MM.1S (cell line): ENCODE measurements around the gene FASTKD3.
"Not testable (repeated sequence)": the region's sequence is repeated elsewhere in the genome, so short reads cannot be mapped to it uniquely, and the experiment has no call there.

Source experiments
- DNase-seq: peaks from one replicate; pipeline ENCODE4 v3.0.0-alpha.2; 2015
- H2AFZ ChIP-seq: fragments of 300-600 bp; sonication (generic); 2 replicates; pipeline ENCODE4 v1.6.0; 2016; ENCODE audit warnings: antibody characterized with exemption, low read length
- H3F3A ChIP-seq: fragments of 300-600 bp; sonication (generic); 2 replicates; pipeline ENCODE4 v1.6.1; 2016; ENCODE audit warnings: mild to moderate bottlenecking, antibody characterized with exemption, low read length, moderate library complexity, mixed read lengths; ENCODE audit not compliant: insufficient read depth
- H3K27ac ChIP-seq: fragments of 300-600 bp; sonication (generic); 2 replicates; pipeline ENCODE4 v1.5.1; 2016; ENCODE audit warnings: mild to moderate bottlenecking, low read length
- H3K27me3 ChIP-seq: fragments of 300-600 bp; sonication (generic); replicated peaks from 2 replicates; pipeline ENCODE4 v1.6.0; 2016; ENCODE audit warnings: low read length; ENCODE audit not compliant: insufficient read depth
- H3K36me3 ChIP-seq: fragments of 300-600 bp; sonication (generic); replicated peaks from 2 replicates; pipeline ENCODE4 v1.6.1; 2016; ENCODE audit warnings: mild to moderate bottlenecking, low read length, mixed read lengths; ENCODE audit not compliant: insufficient read depth
- H3K4me1 ChIP-seq: fragments of 300-600 bp; sonication (generic); 2 replicates; pipeline ENCODE4 v1.6.1; 2016; ENCODE audit warnings: low read length, mixed read lengths
- H3K4me2 ChIP-seq: fragments of 300-600 bp; sonication (generic); 2 replicates; pipeline ENCODE4 v1.6.0; 2016; ENCODE audit warnings: low read depth, low read length
- H3K4me3 ChIP-seq: fragments of 300-600 bp; sonication (generic); 2 replicates; pipeline ENCODE4 v1.5.1; 2016; ENCODE audit warnings: low read length, mixed read lengths
- H3K79me2 ChIP-seq: fragments of 300-600 bp; sonication (generic); 2 replicates; pipeline ENCODE4 v1.6.1; 2016; ENCODE audit warnings: mixed run types, low read length, mixed read lengths
- H3K9ac ChIP-seq: fragments of 300-600 bp; sonication (generic); 2 replicates; pipeline ENCODE4 v1.6.1; 2016; ENCODE audit warnings: low read length, mixed read lengths
- H3K9me2 ChIP-seq: fragments of 300-600 bp; sonication (generic); replicated peaks from 2 replicates; pipeline ENCODE4 v1.6.1; 2016; ENCODE audit warnings: mild to moderate bottlenecking, low read length, mixed read lengths; ENCODE audit not compliant: insufficient read depth
- H3K9me3 ChIP-seq: fragments of 300-600 bp; sonication (generic); replicated peaks from 2 replicates; pipeline ENCODE4 v1.6.1; 2016; ENCODE audit warnings: mild to moderate bottlenecking, low read length, mixed read lengths; ENCODE audit not compliant: insufficient read depth
- H4K20me1 ChIP-seq: fragments of 300-600 bp; sonication (generic); 2 replicates; pipeline ENCODE4 v1.6.1; 2016; ENCODE audit warnings: mild to moderate bottlenecking, low read length, moderate library complexity, mixed read lengths; ENCODE audit not compliant: insufficient read depth
- EZH2 ChIP-seq: fragments of 300-600 bp; sonication (generic); optimal IDR thresholded peaks from 2 replicates; pipeline ENCODE3; 2017; ENCODE audit warnings: low read depth, mild to moderate bottlenecking, antibody characterized with exemption, low read length, mixed read lengths
- EZH2phosphoT487 ChIP-seq: fragments of 300-600 bp; sonication (generic); IDR thresholded peaks from 2 replicates; pipeline ENCODE4 v1.6.1; 2018; ENCODE audit warnings: antibody characterized with exemption, low read length
- TF ChIP-seq, protein P1 (sequence below): fragments of 300-600 bp; sonication (generic); IDR thresholded peaks from 2 replicates; pipeline ENCODE4 v1.5.1; 2016; ENCODE audit warnings: antibody characterized with exemption, low read length, mixed read lengths

FASTKD3 gene, protein sequence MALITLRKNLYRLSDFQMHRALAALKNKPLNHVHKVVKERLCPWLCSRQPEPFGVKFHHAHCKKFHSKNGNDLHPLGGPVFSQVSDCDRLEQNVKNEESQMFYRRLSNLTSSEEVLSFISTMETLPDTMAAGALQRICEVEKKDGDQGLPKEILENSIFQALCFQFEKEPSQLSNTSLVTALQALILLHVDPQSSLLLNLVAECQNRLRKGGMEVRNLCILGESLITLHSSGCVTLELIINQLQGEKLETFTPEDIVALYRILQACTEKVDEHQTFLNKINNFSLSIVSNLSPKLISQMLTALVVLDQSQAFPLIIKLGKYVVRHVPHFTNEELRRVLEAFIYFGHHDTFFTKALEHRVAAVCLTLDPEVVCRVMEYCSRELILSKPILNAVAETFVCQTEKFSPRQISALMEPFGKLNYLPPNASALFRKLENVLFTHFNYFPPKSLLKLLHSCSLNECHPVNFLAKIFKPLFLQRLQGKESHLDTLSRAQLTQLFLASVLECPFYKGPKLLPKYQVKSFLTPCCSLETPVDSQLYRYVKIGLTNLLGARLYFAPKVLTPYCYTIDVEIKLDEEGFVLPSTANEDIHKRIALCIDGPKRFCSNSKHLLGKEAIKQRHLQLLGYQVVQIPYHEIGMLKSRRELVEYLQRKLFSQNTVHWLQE

DNA sequence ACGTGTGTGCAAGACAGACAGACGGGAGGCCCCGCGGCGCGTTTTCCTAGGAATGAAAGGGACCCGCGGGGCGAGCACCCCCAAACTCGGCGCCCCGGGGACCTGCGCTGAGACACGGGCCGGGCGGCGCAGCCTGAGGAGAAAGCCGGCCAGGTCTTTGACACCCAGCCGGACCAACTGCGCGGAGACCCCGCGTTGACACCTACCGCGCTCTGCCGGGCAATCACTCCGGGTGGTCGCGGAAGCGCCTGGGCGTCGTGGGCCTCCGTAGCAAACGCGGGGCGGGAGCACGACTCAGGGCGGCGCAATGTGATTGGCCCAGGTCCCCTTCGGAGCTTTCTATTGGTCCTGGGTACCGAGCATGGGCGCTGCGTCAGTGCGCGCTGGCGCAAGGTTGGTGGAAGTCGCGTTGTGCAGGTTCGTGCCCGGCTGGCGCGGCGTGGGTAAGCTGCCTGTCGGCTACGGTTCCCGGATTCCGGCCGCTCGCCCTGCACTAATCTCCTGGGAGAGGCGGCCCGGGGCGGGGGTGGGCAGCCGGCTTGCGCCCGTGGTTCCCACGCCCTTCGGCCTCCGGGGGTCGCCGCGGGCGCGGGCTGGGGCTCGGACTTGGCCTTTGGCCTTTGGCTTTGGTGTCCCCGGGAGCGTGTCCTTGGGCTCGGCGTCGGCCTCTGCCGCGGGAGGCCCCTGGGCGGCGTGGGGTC is at the start of gene FASTKD3, which contains the start of gene MTRR:
TSS of gene FASTKD3 (minus strand) at position 259 of the 701 bp plus-strand sequence. CDS start 948 bp downstream, outside the sequence.
TSS of gene MTRR (plus strand) at position 376 of the 701 bp plus-strand sequence. CDS start 1,647 bp downstream, outside the sequence.
- Histone ChIP-seq H3K9ac (peak within 1 kb of the TSS; percentile 98), H3K4me2 (peak within 1 kb of the TSS; percentile 88), H3F3A (peaks cover 47% of the 10 kb centered on the region), H3K27ac (peak within 1 kb of the TSS; percentile 92), H3K79me2 (peaks cover 78% of the 10 kb centered on the region), H3K4me1 (peaks cover 28% of the 10 kb centered on the region), H3K36me3 (peaks cover 2% of the 10 kb centered on the region; the same call in 1 of the 2 replicates), H2AFZ (peak within 1 kb of the TSS; percentile 76), H3K4me3 (peak within 1 kb of the TSS; percentile 92), H4K20me1 (peaks cover 4% of the 10 kb centered on the region), H3K9me3 (no peaks in the 10 kb centered on the region), H3K9me2 (no peaks in the 10 kb centered on the region), H3K27me3 (no peaks in the 10 kb centered on the region)
- peak; percentile 94 for DNase-seq
- TF ChIP-seq EZH2: no peak

DNA sequence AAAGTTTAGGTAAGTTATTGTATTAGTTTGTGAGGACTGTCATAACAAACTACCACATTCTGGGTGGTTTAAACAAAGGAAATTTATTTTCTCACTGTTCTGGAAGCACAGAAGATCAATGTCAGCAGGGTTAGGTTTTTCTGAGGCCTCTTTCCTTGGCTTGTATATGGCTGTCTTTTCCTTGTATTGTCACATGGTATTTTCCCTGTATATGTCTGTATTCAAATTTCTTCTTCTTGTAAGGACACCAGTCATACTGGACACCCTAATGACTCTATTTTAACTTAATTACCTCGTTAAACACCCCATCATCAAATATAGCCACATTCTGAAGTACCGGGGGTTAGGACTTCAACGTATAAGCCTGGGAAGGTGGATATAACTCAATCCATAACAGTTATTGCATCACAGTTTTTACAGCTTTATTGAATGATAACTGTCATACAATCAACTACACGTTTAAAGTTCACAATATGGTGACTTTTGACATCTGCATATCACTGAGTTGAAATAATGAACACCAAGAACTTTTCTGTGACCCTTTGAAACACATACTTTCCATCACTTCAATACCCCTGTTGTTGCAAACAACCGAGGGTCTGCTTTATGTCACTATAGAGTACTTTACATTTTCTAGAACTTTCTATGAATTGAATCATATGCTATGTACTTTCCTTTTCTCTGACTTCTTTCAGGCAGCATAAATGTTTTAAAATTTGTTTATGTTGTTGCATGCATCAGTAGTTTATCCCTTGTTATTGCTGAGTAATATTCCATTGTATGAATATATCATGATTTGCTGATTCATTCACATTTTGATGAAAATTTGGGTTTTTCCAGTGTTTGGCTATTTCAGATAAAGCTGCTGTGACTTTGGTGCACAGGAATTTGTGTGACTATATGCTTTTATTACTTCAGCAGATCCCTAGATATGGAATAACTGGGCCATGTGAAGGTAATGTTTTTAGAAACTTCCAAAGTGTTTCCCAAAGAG is 48.6 kb upstream of the FASTKD3 start:
- Histone ChIP-seq H3K4me3 (no peak overlapping the region), H4K20me1 (no peaks in the 10 kb centered on the region), H3K36me3 (no peaks in the 10 kb centered on the region), H3F3A (no peaks in the 10 kb centered on the region), H3K27ac (no peak overlapping the region), H3K9me3 (no peaks in the 10 kb centered on the region), H2AFZ (no peak overlapping the region), H3K9me2 (no peaks in the 10 kb centered on the region), H3K9ac (no peak overlapping the region), H3K79me2 (no peaks in the 10 kb centered on the region), H3K27me3 (no peaks in the 10 kb centered on the region), H3K4me2 (no peak overlapping the region), H3K4me1 (no peaks in the 10 kb centered on the region)
- TF ChIP-seq, protein P1, sequence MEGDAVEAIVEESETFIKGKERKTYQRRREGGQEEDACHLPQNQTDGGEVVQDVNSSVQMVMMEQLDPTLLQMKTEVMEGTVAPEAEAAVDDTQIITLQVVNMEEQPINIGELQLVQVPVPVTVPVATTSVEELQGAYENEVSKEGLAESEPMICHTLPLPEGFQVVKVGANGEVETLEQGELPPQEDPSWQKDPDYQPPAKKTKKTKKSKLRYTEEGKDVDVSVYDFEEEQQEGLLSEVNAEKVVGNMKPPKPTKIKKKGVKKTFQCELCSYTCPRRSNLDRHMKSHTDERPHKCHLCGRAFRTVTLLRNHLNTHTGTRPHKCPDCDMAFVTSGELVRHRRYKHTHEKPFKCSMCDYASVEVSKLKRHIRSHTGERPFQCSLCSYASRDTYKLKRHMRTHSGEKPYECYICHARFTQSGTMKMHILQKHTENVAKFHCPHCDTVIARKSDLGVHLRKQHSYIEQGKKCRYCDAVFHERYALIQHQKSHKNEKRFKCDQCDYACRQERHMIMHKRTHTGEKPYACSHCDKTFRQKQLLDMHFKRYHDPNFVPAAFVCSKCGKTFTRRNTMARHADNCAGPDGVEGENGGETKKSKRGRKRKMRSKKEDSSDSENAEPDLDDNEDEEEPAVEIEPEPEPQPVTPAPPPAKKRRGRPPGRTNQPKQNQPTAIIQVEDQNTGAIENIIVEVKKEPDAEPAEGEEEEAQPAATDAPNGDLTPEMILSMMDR: no peak
- TF ChIP-seq EZH2: no peak
- no peak for TF ChIP-seq EZH2phosphoT487
- no peak for DNase-seq

DNA sequence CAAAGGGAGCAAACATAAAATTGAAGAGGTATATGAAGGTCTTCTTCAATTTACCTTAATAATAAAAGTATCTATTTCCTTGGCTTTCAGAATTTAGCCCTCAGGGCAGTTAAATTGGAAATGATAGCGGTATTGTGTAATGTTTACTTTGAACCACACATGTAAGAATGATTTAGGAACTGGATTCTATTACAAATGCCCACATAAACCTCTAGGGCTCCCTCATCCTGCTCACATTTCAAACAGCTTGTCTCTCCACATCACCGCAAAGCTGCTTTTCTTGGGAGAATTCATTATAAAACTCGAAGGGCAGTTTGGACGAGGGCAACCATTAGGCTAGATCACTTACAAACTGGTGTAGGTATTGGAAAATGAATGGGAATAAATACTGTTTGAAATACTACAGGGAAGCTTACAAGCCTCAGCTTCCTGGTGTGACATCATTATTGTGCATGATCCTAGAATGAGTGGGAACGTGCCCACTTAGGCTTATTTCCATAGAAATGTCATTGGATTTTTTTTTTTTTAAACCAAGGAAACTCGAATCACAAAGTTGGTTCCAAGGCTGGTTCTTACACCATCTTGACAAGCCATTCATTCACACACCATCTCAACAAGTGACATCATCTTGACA is 47.5 kb upstream of the FASTKD3 start:
- TF ChIP-seq, protein P1: no peak
- TF ChIP-seq EZH2: no peak
- no peak for TF ChIP-seq EZH2phosphoT487
- H3K9ac ChIP-seq: no peak overlapping the region
- no peaks in the 10 kb centered on the region for H3F3A ChIP-seq
- H3K9me2 ChIP-seq: no peaks in the 10 kb centered on the region
- no peaks in the 10 kb centered on the region for H3K36me3 ChIP-seq
- H3K4me3 ChIP-seq: no peak overlapping the region
- H3K27ac ChIP-seq: no peak overlapping the region
- DNase-seq: no peak
- no peaks in the 10 kb centered on the region for H4K20me1 ChIP-seq
- H3K9me3 ChIP-seq: no peaks in the 10 kb centered on the region
- no peaks in the 10 kb centered on the region for H3K4me1 ChIP-seq
- no peak overlapping the region for H2AFZ ChIP-seq
- no peaks in the 10 kb centered on the region for H3K79me2 ChIP-seq
- H3K27me3 ChIP-seq: no peaks in the 10 kb centered on the region
- H3K4me2 ChIP-seq: no peak overlapping the region

DNA sequence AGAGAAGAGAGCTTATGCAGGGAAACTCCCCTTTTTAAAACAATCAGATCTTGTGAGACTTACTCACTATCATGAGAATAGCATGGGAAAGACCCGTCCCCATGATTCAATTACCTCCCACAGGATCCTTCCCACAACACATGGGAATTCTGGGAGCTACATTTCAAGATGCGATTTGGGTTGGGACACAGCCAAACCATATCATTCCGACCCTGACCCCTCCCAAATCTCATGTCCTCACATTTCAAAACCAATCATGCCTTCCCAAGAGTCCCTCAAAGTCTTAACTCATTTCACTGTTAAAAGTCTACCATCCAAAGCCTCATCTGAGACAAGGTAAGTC is 42.6 kb upstream of the FASTKD3 start:
- not testable (repeated sequence) for H3K4me3 ChIP-seq, H4K20me1 ChIP-seq, H3K4me2 ChIP-seq, H3K36me3 ChIP-seq, H2AFZ ChIP-seq, DNase-seq, H3K9ac ChIP-seq, H3K27me3 ChIP-seq, H3K4me1 ChIP-seq, H3K27ac ChIP-seq, H3K79me2 ChIP-seq, H3F3A ChIP-seq, H3K9me2 ChIP-seq, H3K9me3 ChIP-seq
